GM20431 (cell line): Measurements from ENCODE around the gene NFATC1.
"Not testable (repeated sequence)": the region's sequence is repeated elsewhere in the genome, so short reads cannot be mapped to it uniquely, and the experiment has no call there.

ENCODE experiments used
- in situ Hi-C: fragments of 300-500 bp; cut with MseI, MboI; formaldehyde crosslinking; loops from one replicate; pipeline ENCODE4 v1.15.0; 2020; ENCODE audit warnings: low sequenced_read_pairs; ENCODE audit not compliant: unreplicated experiment

The NFATC1 gene

GRCh38 chr18:79468119-79468789 lies 72.5 kb downstream of the NFATC1 start:
- in situ Hi-C loops = no loop called here

GRCh38 chr18:79469309-79469708 lies 73.6 kb downstream of the NFATC1 start:
- in situ Hi-C loops = no loop called here

GRCh38 chr18:79469751-79470505 lies 74.2 kb downstream of the NFATC1 start:
- in situ Hi-C loops = no loop called here

GRCh38 chr18:79470547-79470946 lies 74.8 kb downstream of the NFATC1 start:
- in situ Hi-C loops = no loop called here

GRCh38 chr18:79471046-79471445 lies 75.3 kb downstream of the NFATC1 start:
- in situ Hi-C loops = no loop called here

- in situ Hi-C loops = no loop called here
Observed at GRCh38 chr18:79471597-79471996, 75.9 kb downstream of the NFATC1 start.

GRCh38 chr18:79472176-79472575 lies 76.4 kb downstream of the NFATC1 start:
- in situ Hi-C loops = no loop called here

- in situ Hi-C loops = no loop called here
Observed at GRCh38 chr18:79472946-79473345, 77.2 kb downstream of the NFATC1 start.

GRCh38 chr18:79476031-79476917 lies 80.5 kb downstream of the NFATC1 start:
- in situ Hi-C loops = no loop called here

GRCh38 chr18:79476918-79477571 lies 81.3 kb downstream of the NFATC1 start:
- in situ Hi-C loops = no loop called here

GRCh38 chr18:79477711-79478483 lies 82.2 kb downstream of the NFATC1 start:
- in situ Hi-C loops = no loop called here

- in situ Hi-C loops = no loop called here
Observed at GRCh38 chr18:79478484-79479115, 82.9 kb downstream of the NFATC1 start.

GRCh38 chr18:79479116-79479760 lies 83.5 kb downstream of the NFATC1 start:
- in situ Hi-C loops = no loop called here

GRCh38 chr18:79479761-79480161 lies 84.0 kb downstream of the NFATC1 start:
- in situ Hi-C loops = no loop called here

- in situ Hi-C loops = no loop called here
Observed at GRCh38 chr18:79480171-79481045, 84.7 kb downstream of the NFATC1 start.

- in situ Hi-C loops = no loop called here
Observed at GRCh38 chr18:79481046-79481790, 85.5 kb downstream of the NFATC1 start.

GRCh38 chr18:79483393-79483792 lies 87.7 kb downstream of the NFATC1 start:
- in situ Hi-C loops = not testable (repeated sequence)
